ENCODE measurements around the gene SLC1A4.

DNA sequence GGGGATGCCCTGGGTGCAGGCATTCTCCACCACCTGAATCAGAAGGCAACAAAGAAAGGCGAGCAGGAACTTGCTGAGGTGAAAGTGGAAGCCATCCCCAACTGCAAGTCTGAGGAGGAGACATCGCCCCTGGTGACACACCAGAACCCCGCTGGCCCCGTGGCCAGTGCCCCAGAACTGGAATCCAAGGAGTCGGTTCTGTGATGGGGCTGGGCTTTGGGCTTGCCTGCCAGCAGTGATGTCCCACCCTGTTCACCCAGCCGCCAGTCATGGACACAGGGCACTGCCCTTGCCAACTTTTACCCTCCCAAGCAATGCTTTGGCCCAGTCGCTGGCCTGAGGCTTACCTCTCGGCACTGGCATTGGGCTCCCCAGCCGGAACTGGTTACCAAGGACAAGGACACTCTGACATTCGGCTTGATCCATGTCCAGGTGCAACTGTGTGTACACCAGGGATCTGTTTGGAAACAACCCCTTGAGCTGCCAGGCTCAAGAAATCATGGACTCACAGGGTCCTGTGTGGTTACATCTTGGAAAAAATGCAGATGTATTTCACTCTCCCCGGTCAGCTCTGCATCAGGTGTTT is 31.8 kb downstream of the SLC1A4 start:
- TF ChIP-seq CTCF (conservative IDR thresholded peaks at IDR 0.05; ENCODE audit: low read depth, low read length) (no peak), EZH2 (IDR thresholded peaks at IDR 0.05; ENCODE audit: low read length, unreplicated experiment) (no peak), EZH2phosphoT487 (IDR thresholded peaks at IDR 0.05; ENCODE audit: borderline replicate concordance, low read length) (no peak)
